ENCODE results near the gene HES7.

GRCh38 chr17:8142158-8142886, 18.4 kb upstream of the HES7 start:
- TF ChIP-seq EZH2 (IDR thresholded peaks at IDR 0.05; ENCODE audit: insufficient read depth, poor library complexity, severe bottlenecking) (no peak), EZH2phosphoT487 (IDR thresholded peaks at IDR 0.05; ENCODE audit: insufficient read depth, low read depth) (no peak)

All from GM23248 (cell line).